SK-N-SH treated with all-trans-retinoic acid at 6 μM for 48 hours (cell line): ENCODE measurements around the gene SH2D3A.
"Not testable (repeated sequence)": the region's sequence is repeated elsewhere in the genome, so short reads cannot be mapped to it uniquely, and the experiment has no call there.

Experiments used
- ATAC-seq: fragments of 200-7000 bp; cut with Tn5 transposase; 3 replicates; pipeline ENCODE4 v1.9.1; 2020; ENCODE audit warnings: mild to moderate bottlenecking, moderate library complexity
- ARNTL ChIP-seq: fragments of 450-650 bp; formaldehyde crosslinking; IDR thresholded peaks from 2 replicates; pipeline ENCODE4 v1.5.0; 2020; ENCODE audit warnings: low read depth, mild to moderate bottlenecking, moderate library complexity, borderline replicate concordance
- BACH2 ChIP-seq: fragments of 250-450 bp; sonication (Bioruptor Pico); IDR thresholded peaks from 2 replicates; pipeline ENCODE4 v1.9.0; 2021; ENCODE audit warnings: mild to moderate bottlenecking, borderline replicate concordance
- CREB5 ChIP-seq: fragments of 250-450 bp; sonication (Bioruptor Pico); IDR thresholded peaks from 2 replicates; pipeline ENCODE4 v1.5.1; 2020; ENCODE audit warnings: low read depth, mild to moderate bottlenecking, moderate library complexity
- CSDC2 ChIP-seq: fragments of 250-450 bp; sonication (Bioruptor Pico); IDR thresholded peaks from 2 replicates; pipeline ENCODE4 v1.5.0; 2020; ENCODE audit warnings: mild to moderate bottlenecking, moderate library complexity
- CSRNP3 ChIP-seq: fragments of 250-450 bp; sonication (Bioruptor Pico); IDR thresholded peaks from 2 replicates; pipeline ENCODE4 v1.5.1; 2021; ENCODE audit warnings: mild to moderate bottlenecking, moderate library complexity
- ESRRG ChIP-seq: fragments of 250-450 bp; sonication (Bioruptor Pico); IDR thresholded peaks from 2 replicates; pipeline ENCODE4 v1.6.1; 2021; ENCODE audit warnings: mild to moderate bottlenecking
- GLIS3 ChIP-seq: fragments of 250-450 bp; sonication (Bioruptor Pico); IDR thresholded peaks from 2 replicates; pipeline ENCODE4 v1.5.0; 2020; ENCODE audit warnings: mild to moderate bottlenecking, moderate library complexity
- ISL1 ChIP-seq: fragments of 250-450 bp; sonication (Bioruptor Pico); IDR thresholded peaks from 2 replicates; pipeline ENCODE4 v2.1.2; 2022; ENCODE audit warnings: mild to moderate bottlenecking, moderate library complexity
- OSR1 ChIP-seq: fragments of 250-450 bp; sonication (Bioruptor Pico); IDR thresholded peaks from 2 replicates; pipeline ENCODE4 v1.8.0; 2022; ENCODE audit warnings: moderate library complexity, mild to moderate bottlenecking, inconsistent platforms
- PATZ1 ChIP-seq: fragments of 250-450 bp; sonication (Bioruptor Pico); IDR thresholded peaks from 2 replicates; pipeline ENCODE4 v1.8.0; 2020; ENCODE audit warnings: mild to moderate bottlenecking, moderate library complexity, borderline replicate concordance
- PPARA ChIP-seq: fragments of 250-450 bp; sonication (Bioruptor Pico); IDR thresholded peaks from 2 replicates; pipeline ENCODE4 v1.5.0; 2020; ENCODE audit warnings: mild to moderate bottlenecking, borderline replicate concordance
- RARB ChIP-seq: fragments of 250-450 bp; sonication (Bioruptor Pico); IDR thresholded peaks from 2 replicates; pipeline ENCODE4 v1.8.0; 2021; ENCODE audit warnings: mild to moderate bottlenecking, moderate library complexity
- SNAI2 ChIP-seq: fragments of 250-450 bp; sonication (Bioruptor Pico); IDR thresholded peaks from 2 replicates; pipeline ENCODE4 v1.5.0; 2020; ENCODE audit warnings: mild to moderate bottlenecking, moderate library complexity
- TCF4 ChIP-seq: fragments of 250-450 bp; sonication (Bioruptor Pico); IDR thresholded peaks from 2 replicates; pipeline ENCODE4 v1.8.0; 2021; ENCODE audit warnings: mild to moderate bottlenecking, moderate library complexity, borderline replicate concordance
- TOX ChIP-seq: fragments of 250-450 bp; sonication (Bioruptor Pico); IDR thresholded peaks from 2 replicates; pipeline ENCODE4 v1.8.0; 2021; ENCODE audit warnings: mild to moderate bottlenecking, moderate library complexity, borderline replicate concordance
- TSHZ2 ChIP-seq: fragments of 250-450 bp; sonication (Bioruptor Pico); IDR thresholded peaks from 2 replicates; pipeline ENCODE4 v1.5.0; 2020; ENCODE audit warnings: mild to moderate bottlenecking, moderate library complexity
- ZC3H10 ChIP-seq: fragments of 250-450 bp; sonication (Bioruptor Pico); IDR thresholded peaks from 2 replicates; pipeline ENCODE4 v1.5.1; 2021; ENCODE audit warnings: mild to moderate bottlenecking, moderate library complexity
- ZFP3 ChIP-seq: fragments of 250-450 bp; sonication (Bioruptor Pico); IDR thresholded peaks from 2 replicates; pipeline ENCODE4 v1.5.0; 2020; ENCODE audit warnings: mild to moderate bottlenecking, moderate library complexity
- ZFP30 ChIP-seq: fragments of 450-650 bp; formaldehyde crosslinking; IDR thresholded peaks from 2 replicates; pipeline ENCODE4 v1.5.0; 2022; ENCODE audit warnings: mild to moderate bottlenecking, moderate library complexity
- ZNF565 ChIP-seq: fragments of 450-650 bp; formaldehyde crosslinking; conservative IDR thresholded peaks from 2 replicates; pipeline ENCODE4 v1.5.0; 2020; ENCODE audit warnings: low read depth, mild to moderate bottlenecking, moderate library complexity
- ZNF70 ChIP-seq: fragments of 450-650 bp; formaldehyde crosslinking; IDR thresholded peaks from 2 replicates; pipeline ENCODE4 v1.5.0; 2020; ENCODE audit warnings: mild to moderate bottlenecking, moderate library complexity
- ZNF8 ChIP-seq: fragments of 450-650 bp; formaldehyde crosslinking; IDR thresholded peaks from 2 replicates; pipeline ENCODE4 v1.5.0; 2020; ENCODE audit warnings: mild to moderate bottlenecking, moderate library complexity

SH2D3A gene

GRCh38 chr19:6772028-6772865, 5.0 kb upstream of the SH2D3A start, which contains the start of gene VAV1:
Gene VAV1 (plus strand): TSS chr19:6772708. CDS start chr19:6772808, 100 bp downstream.
- peak; percentile 16; the same call in 1 of the 3 replicates for ATAC-seq
- no peak for TF ChIP-seq BACH2 (CRISPR knock-in tag)
- TF ChIP-seq ZC3H10 (CRISPR knock-in tag) = no peak
- TF ChIP-seq ZNF565 (CRISPR knock-in tag) = no peak
- no peak for TF ChIP-seq ZFP30 (CRISPR knock-in tag)
- TF ChIP-seq TCF4 (CRISPR knock-in tag) = no peak
- no peak for TF ChIP-seq RARB (CRISPR knock-in tag)
- no peak for TF ChIP-seq CSRNP3
- TF ChIP-seq ESRRG (CRISPR knock-in tag) = no peak
- TF ChIP-seq ARNTL (CRISPR knock-in tag) = no peak
- TF ChIP-seq ZFP3 (CRISPR knock-in tag) = no peak
- TF ChIP-seq CSDC2 = no peak
- TF ChIP-seq TSHZ2 (CRISPR knock-in tag) = no peak
- no peak for TF ChIP-seq PPARA (CRISPR knock-in tag)
- TF ChIP-seq TOX (CRISPR knock-in tag) = no peak
- TF ChIP-seq, all 23 proteins: peak for 0

GRCh38 chr19:6771648-6772027, 4.4 kb upstream of the SH2D3A start:
- not testable (repeated sequence) for ATAC-seq

- no peak for TF ChIP-seq ESRRG (CRISPR knock-in tag)
- no peak for TF ChIP-seq ZNF8 (CRISPR knock-in tag)
- peak; percentile 61 for ATAC-seq
Observed at GRCh38 chr19:6769006-6769619, 1.9 kb upstream of the SH2D3A start.

GRCh38 chr19:6768236-6768785, 1.1 kb upstream of the SH2D3A start:
- no peak for TF ChIP-seq ZNF565 (CRISPR knock-in tag)
- no peak for TF ChIP-seq SNAI2 (CRISPR knock-in tag)
- no peak for TF ChIP-seq ZFP30 (CRISPR knock-in tag)
- no peak for TF ChIP-seq ZNF70
- no peak for TF ChIP-seq PATZ1 (CRISPR knock-in tag)
- TF ChIP-seq CSDC2 = no peak
- no peak for TF ChIP-seq CSRNP3
- no peak for TF ChIP-seq ARNTL (CRISPR knock-in tag)
- no peak for TF ChIP-seq CREB5 (CRISPR knock-in tag)
- no peak for TF ChIP-seq ZC3H10 (CRISPR knock-in tag)
- TF ChIP-seq ESRRG (CRISPR knock-in tag) = no peak
- TF ChIP-seq OSR1 = no peak
- TF ChIP-seq RARB (CRISPR knock-in tag) = no peak
- no peak for TF ChIP-seq TSHZ2 (CRISPR knock-in tag)
- no peak for TF ChIP-seq ZFP3 (CRISPR knock-in tag)
- no peak for TF ChIP-seq ISL1 (CRISPR knock-in tag)
- TF ChIP-seq GLIS3 = no peak
- no peak for TF ChIP-seq PPARA (CRISPR knock-in tag)
- no peak for ATAC-seq
